Measurements from ENCODE around the gene FGB. TPM values are rescaled to one million over a fixed set of nuclear protein-coding genes. Genes with fewer than 3 reads are reported as not detected.

Gene FGB
- total RNA-seq, 1 donor from 2014 or later = not detected

DNA sequence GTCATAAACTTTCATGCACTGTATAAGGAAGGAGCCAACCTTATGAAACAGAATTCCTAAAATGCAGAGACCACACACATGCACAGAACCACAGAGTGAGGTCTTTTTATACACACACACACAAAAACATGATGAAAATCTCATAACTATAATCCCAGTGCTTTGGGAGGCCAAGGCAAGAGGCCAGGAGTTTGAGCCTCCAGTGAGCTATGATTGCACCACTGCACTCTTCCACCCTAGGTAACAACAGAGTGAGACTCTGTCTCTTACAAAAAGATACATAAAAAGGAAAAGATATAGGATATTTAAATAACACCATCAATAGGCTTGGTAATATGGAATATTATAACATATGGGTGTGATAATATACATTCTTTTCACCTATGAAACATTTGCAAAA lies 17.1 kb downstream of the FGB start:
- Mint-ChIP-seq H3K4me3 (no peak overlapping the region), H3K27me3 (peaks cover 5% of the 10 kb centered on the region), H3K9me3 (no peaks in the 10 kb centered on the region), H3K27ac (no peak overlapping the region), H3K36me3 (ENCODE audit: low read depth) (no peaks in the 10 kb centered on the region), H3K4me1 (no peaks in the 10 kb centered on the region)
- DNase-seq (no peak), ATAC-seq (ENCODE audit: low read depth) (no peak)
- TF ChIP-seq, protein P1, sequence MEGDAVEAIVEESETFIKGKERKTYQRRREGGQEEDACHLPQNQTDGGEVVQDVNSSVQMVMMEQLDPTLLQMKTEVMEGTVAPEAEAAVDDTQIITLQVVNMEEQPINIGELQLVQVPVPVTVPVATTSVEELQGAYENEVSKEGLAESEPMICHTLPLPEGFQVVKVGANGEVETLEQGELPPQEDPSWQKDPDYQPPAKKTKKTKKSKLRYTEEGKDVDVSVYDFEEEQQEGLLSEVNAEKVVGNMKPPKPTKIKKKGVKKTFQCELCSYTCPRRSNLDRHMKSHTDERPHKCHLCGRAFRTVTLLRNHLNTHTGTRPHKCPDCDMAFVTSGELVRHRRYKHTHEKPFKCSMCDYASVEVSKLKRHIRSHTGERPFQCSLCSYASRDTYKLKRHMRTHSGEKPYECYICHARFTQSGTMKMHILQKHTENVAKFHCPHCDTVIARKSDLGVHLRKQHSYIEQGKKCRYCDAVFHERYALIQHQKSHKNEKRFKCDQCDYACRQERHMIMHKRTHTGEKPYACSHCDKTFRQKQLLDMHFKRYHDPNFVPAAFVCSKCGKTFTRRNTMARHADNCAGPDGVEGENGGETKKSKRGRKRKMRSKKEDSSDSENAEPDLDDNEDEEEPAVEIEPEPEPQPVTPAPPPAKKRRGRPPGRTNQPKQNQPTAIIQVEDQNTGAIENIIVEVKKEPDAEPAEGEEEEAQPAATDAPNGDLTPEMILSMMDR (IDR thresholded peaks at IDR 0.05) = no peak
- CTCF ChIA-PET = no interaction called here
- POLR2A ChIA-PET = no interaction called here
- intact Hi-C loops (cut with micrococcal nuclease) = no loop called here

DNA sequence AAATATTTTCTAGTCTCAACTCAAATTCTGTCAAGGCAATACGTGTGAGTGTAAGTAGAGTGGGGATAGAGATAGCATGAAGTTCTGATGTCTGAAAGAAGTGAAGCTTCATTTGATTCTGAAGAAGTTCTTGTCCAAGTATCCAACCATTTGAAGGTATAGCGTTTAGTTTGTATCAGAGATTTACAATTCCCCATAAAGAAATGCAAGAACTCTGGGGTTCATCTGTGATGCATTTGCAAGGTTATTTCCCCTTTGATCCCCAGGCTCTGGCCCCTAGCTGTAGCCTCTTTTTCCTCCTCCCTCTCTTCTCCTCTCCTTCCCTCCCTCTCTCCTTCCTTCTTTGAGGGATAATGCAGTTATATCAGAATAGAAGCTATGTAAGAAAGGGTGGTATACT lies 19.9 kb downstream of the FGB start:
- Mint-ChIP-seq H3K27ac (no peak overlapping the region), H3K4me1 (no peaks in the 10 kb centered on the region), H3K36me3 (ENCODE audit: low read depth) (no peaks in the 10 kb centered on the region), H3K27me3 (peaks cover 7% of the 10 kb centered on the region), H3K4me3 (no peak overlapping the region), H3K9me3 (no peaks in the 10 kb centered on the region)
- intact Hi-C loops (cut with micrococcal nuclease) = no loop called here
- ATAC-seq (ENCODE audit: low read depth) = no peak
- CTCF ChIA-PET = interaction anchor here (1.6 kb wide), 1 partner anchor 37 kb away, joined by 5 read pairs; no protein-coding TSS in a partner anchor
- no peak for DNase-seq
- POLR2A ChIA-PET = no interaction called here
- TF ChIP-seq, protein P1 (IDR thresholded peaks at IDR 0.05) = no peak

DNA sequence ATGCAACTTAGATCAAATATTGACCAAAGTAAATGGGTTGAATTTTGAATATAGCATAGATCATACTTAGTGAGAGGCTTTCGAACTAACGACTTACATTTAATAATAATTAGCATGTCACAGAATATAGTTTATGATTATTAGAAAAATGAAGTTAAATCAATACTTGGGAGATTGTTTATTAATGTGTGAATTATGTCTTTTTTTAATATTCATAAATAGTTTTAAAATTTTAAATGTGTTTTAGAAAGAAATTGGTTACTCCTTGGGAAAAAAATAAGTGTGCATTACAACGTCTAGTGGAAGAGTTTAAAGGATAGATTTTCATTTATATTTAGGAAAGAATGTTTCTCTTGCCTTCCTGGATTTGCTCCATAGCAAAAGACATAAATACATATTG lies 20.4 kb downstream of the FGB start:
- no peak overlapping the region for H3K4me3 Mint-ChIP-seq
- intact Hi-C loops (cut with micrococcal nuclease) = no loop called here
- DNase-seq (no peak), ATAC-seq (ENCODE audit: low read depth) (no peak)
- TF ChIP-seq, protein P1 (IDR thresholded peaks at IDR 0.05) = no peak
- POLR2A ChIA-PET = no interaction called here
- no peaks in the 10 kb centered on the region for H3K36me3 Mint-ChIP-seq (ENCODE audit: low read depth)
- CTCF ChIA-PET = no interaction called here
- no peaks in the 10 kb centered on the region for H3K4me1 Mint-ChIP-seq
- peaks cover 7% of the 10 kb centered on the region for H3K27me3 Mint-ChIP-seq
- H3K9me3 Mint-ChIP-seq = no peaks in the 10 kb centered on the region
- H3K27ac Mint-ChIP-seq = no peak overlapping the region

DNA sequence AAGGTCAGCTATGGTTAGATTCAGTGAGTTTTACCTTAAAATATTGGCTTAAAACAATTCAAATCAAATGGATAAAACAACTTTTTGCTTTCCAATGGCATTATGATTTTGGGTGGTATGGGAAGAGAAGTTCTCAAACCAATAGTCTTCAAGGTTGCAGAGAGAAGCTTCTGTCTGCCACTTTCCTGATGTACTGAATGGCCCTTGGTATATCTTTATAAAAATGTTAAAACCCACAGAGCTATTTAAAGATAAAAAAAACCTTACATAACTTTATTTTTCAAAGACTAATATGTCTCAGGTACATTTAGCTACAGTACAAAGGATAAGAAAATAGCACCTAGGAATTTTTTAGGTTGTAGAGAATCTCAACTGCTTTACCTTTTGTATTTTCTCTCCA lies 20.9 kb downstream of the FGB start:
- intact Hi-C loops (cut with micrococcal nuclease) = no loop called here
- no peak overlapping the region for H3K4me3 Mint-ChIP-seq
- TF ChIP-seq, protein P1 (IDR thresholded peaks at IDR 0.05) = no peak
- no peaks in the 10 kb centered on the region for H3K36me3 Mint-ChIP-seq (ENCODE audit: low read depth)
- H3K4me1 Mint-ChIP-seq = no peaks in the 10 kb centered on the region
- no peak for ATAC-seq (ENCODE audit: low read depth)
- POLR2A ChIA-PET = no interaction called here
- no peaks in the 10 kb centered on the region for H3K9me3 Mint-ChIP-seq
- DNase-seq = no peak
- no peak overlapping the region for H3K27ac Mint-ChIP-seq
- H3K27me3 Mint-ChIP-seq = peaks cover 7% of the 10 kb centered on the region
- CTCF ChIA-PET = no interaction called here

DNA sequence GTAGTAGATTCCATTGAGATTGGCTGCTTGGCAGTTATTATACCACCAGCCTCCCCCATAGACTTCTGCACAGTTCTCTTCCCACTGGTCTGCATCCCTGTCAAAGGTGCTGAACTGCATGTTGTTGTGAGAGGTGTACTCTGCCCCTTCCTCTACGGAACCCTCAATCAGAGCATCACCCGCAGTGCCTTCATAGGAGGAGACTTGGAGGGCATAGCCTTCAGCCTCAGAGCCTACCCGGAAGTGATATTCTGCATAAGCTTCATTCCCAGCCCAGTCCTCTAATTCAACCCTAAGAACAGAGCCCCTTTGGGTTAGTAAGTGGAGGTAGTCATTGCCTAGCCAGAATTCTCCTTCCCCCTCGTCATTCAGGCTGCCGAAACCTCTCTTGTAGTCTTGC lies 21.4 kb downstream of the FGB start:
- intact Hi-C loops (cut with micrococcal nuclease) = no loop called here
- H3K4me1 Mint-ChIP-seq = no peaks in the 10 kb centered on the region

More for the DNA sequence above, 21.4 kb downstream of the FGB start:
- ChIA-PET POLR2A (no interaction called here), CTCF (no interaction called here)
- no peaks in the 10 kb centered on the region for H3K36me3 Mint-ChIP-seq (ENCODE audit: low read depth)
- H3K27me3 Mint-ChIP-seq = peaks cover 5% of the 10 kb centered on the region
- ATAC-seq (ENCODE audit: low read depth) (no peak), DNase-seq (no peak)
- H3K9me3 Mint-ChIP-seq = no peaks in the 10 kb centered on the region
- H3K4me3 Mint-ChIP-seq = no peak overlapping the region
- TF ChIP-seq, protein P1 (IDR thresholded peaks at IDR 0.05) = no peak
- no peak overlapping the region for H3K27ac Mint-ChIP-seq
